Testis (tissue), 2 donors: Measurements from ENCODE around the gene HOXA3.

ENCODE experiments used
- POLR2A ChIP-seq: fragments of 450-650 bp; IDR thresholded peaks from one replicate; pipeline ENCODE4 v1.6.1; 2017; ENCODE audit warnings: antibody characterized with exemption, mild to moderate bottlenecking, moderate library complexity
- TF ChIP-seq, protein P1 (sequence below), 3 experiments: fragments of 450-650 bp in 2 of 3; fragments of 200-600 bp in 1 of 3; sonication (generic) in 1 of 3; IDR thresholded peaks; one replicate each; pipeline ENCODE4 v1.5.1; 2016 to 2019; ENCODE audit warnings: antibody characterized with exemption in 3 of 3, mild to moderate bottlenecking in 2 of 3, moderate library complexity in 1 of 3

GRCh38 chr7:27162561-27163287 lies 10.3 kb upstream of the HOXA3 start:
- TF ChIP-seq, protein P1, sequence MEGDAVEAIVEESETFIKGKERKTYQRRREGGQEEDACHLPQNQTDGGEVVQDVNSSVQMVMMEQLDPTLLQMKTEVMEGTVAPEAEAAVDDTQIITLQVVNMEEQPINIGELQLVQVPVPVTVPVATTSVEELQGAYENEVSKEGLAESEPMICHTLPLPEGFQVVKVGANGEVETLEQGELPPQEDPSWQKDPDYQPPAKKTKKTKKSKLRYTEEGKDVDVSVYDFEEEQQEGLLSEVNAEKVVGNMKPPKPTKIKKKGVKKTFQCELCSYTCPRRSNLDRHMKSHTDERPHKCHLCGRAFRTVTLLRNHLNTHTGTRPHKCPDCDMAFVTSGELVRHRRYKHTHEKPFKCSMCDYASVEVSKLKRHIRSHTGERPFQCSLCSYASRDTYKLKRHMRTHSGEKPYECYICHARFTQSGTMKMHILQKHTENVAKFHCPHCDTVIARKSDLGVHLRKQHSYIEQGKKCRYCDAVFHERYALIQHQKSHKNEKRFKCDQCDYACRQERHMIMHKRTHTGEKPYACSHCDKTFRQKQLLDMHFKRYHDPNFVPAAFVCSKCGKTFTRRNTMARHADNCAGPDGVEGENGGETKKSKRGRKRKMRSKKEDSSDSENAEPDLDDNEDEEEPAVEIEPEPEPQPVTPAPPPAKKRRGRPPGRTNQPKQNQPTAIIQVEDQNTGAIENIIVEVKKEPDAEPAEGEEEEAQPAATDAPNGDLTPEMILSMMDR (IDR thresholded peaks at IDR 0.05), result no peak
- no peak for TF ChIP-seq POLR2A
